Measurements from ENCODE around the gene LUC7L. TPM values are rescaled to one million over a fixed set of nuclear protein-coding genes. Genes with fewer than 3 reads are reported as not detected.

The LUC7L gene
- total and polyA plus RNA-seq, 10 of the 15 experiments (the other 5 are each of a cell fraction or from before 2014, with no cell fraction given): 2.3 to 59.6 (median 44.1) TPM

DNA sequence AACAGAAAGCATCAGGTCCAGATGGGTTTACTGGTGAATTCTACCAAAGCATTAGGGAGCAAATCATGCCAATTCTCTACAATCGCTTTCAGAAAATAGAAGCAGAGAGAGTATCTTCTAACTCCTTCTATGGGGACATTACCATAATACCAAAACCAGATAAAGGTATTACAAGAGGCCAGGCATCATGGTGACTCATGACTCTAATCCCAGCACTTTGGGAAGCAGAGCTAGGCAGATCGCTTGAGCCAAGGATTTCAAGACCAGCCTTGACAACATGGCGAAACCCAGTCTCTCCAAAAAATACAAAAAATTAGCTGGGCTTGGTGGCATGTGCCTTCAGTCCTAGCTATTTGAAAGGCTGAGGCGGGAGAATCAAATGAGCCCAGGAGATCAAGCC is 26.0 kb downstream of the LUC7L start:
- Histone ChIP-seq H3K9ac (ENCODE audit: control insufficient read depth, insufficient read depth, low read length) (no peak overlapping the region), H3K27ac (ENCODE audit: control insufficient read depth, insufficient read depth) (no peak overlapping the region), H4K20me1 (ENCODE audit: control insufficient read depth, insufficient read depth) (no peaks in the 10 kb centered on the region), H3K4me3 (no peak overlapping the region), H3K79me2 (ENCODE audit: control insufficient read depth, insufficient read depth, low read length) (no peaks in the 10 kb centered on the region), H3K9me3 (replicated peaks; ENCODE audit: control insufficient read depth, insufficient read depth, low read length) (no peaks in the 10 kb centered on the region), H3K4me2 (ENCODE audit: control insufficient read depth, insufficient read depth) (no peak overlapping the region), H3K4me1 (ENCODE audit: control insufficient read depth, insufficient read depth, low read length) (no peaks in the 10 kb centered on the region), H2AFZ (ENCODE audit: control insufficient read depth, low read depth, low read length) (no peak overlapping the region), H3K36me3 (ENCODE audit: control insufficient read depth in 2 of 2, insufficient read depth in 2 of 2, low read length in 1 of 2) (peaks cover 14 to 31% of the 10 kb centered on the region in 2 experiments), H3K27me3 (replicated peaks in 1 of 2; ENCODE audit: control insufficient read depth in 2 of 2, insufficient read depth in 2 of 2, low read length in 1 of 2) (no peaks in the 10 kb centered on the region)
- in situ Hi-C loops (cut with MboI): no loop called here
- ChIA-PET RAD21 (ENCODE audit: unreplicated experiment) (no interaction called here), SMC1A (ENCODE audit: uncharacterized antibody, unreplicated experiment) (no interaction called here), CTCF (interaction anchor here (1.0 kb wide), 1 partner anchor 97 kb away, joined by 3 read pairs; no protein-coding TSS in a partner anchor), POLR2A (interaction anchor here (1.1 kb wide), 1 partner anchor 25 kb away, joined by 3 read pairs; no protein-coding TSS in a partner anchor)
- 95% methylated on average over 4 of the region's 4 CpGs for WGBS (ENCODE audit: insufficient coverage, insufficient replicate concordance, low lambda C conversion rate, missing lambda C conversion rate)
- DNase-seq (ENCODE audit: low read depth, low spot score): no peak
- no peak for ATAC-seq
- intact Hi-C loops (cut with micrococcal nuclease; ENCODE audit: unreplicated experiment): no loop called here
- BruUV-seq (replicated peaks): no TSS peak
- TF ChIP-seq MEF2A (IDR thresholded peaks at IDR 0.05; ENCODE audit: insufficient read depth, low read depth, low read length) (no peak), NFXL1 (IDR thresholded peaks at IDR 0.05; ENCODE audit: borderline replicate concordance) (no peak), ETV6 (conservative IDR thresholded peaks at IDR 0.05 in 1 of 2, IDR thresholded peaks at IDR 0.05 in 1 of 2; ENCODE audit: borderline replicate concordance in 1 of 2, low read depth in 1 of 2) (no peak), STAT3 (IDR thresholded peaks at IDR 0.05; ENCODE audit: low read depth, low read length) (no peak)
- TF ChIP-seq, protein P1, sequence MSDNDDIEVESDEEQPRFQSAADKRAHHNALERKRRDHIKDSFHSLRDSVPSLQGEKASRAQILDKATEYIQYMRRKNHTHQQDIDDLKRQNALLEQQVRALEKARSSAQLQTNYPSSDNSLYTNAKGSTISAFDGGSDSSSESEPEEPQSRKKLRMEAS (IDR thresholded peaks at IDR 0.05; ENCODE audit: low read depth, low read length): no peak
- FAIRE-seq: no peak

DNA sequence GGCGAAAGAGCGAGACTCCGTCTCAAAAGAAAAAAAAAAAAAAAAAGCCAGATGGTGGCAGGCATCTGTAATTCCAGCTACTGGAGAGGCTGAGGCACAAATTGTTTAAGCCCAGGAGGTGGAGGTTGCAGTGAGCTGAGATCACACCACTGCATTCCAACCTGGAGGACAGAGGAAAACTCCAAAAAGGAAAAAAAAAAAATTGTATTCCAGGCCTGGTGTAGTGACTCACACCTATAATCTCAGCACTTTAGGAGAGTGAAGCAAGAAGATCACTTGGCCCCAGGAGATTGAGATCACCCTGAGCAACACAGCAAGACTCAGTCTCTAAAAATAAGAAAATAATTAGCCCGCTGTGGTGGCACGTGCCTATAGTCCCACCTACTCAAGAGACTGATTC is 28.9 kb downstream of the LUC7L start:
- Histone ChIP-seq H2AFZ (ENCODE audit: control insufficient read depth, low read depth, low read length) (no peak overlapping the region), H3K9ac (ENCODE audit: control insufficient read depth, insufficient read depth, low read length) (no peak overlapping the region), H3K27me3 (replicated peaks in 1 of 2; ENCODE audit: control insufficient read depth in 2 of 2, insufficient read depth in 2 of 2, low read length in 1 of 2) (no peaks in the 10 kb centered on the region), H3K4me3 (no peak overlapping the region), H3K4me2 (ENCODE audit: control insufficient read depth, insufficient read depth) (no peak overlapping the region), H3K4me1 (ENCODE audit: control insufficient read depth, insufficient read depth, low read length) (no peaks in the 10 kb centered on the region), H4K20me1 (ENCODE audit: control insufficient read depth, insufficient read depth) (no peaks in the 10 kb centered on the region), H3K9me3 (replicated peaks; ENCODE audit: control insufficient read depth, insufficient read depth, low read length) (no peaks in the 10 kb centered on the region), H3K27ac (ENCODE audit: control insufficient read depth, insufficient read depth) (no peak overlapping the region), H3K36me3 (ENCODE audit: control insufficient read depth in 2 of 2, insufficient read depth in 2 of 2, low read length in 1 of 2) (peaks cover 14 to 25% of the 10 kb centered on the region in 2 experiments), H3K79me2 (ENCODE audit: control insufficient read depth, insufficient read depth, low read length) (no peaks in the 10 kb centered on the region)
- DNase-seq (ENCODE audit: low read depth, low spot score): no peak
- ChIA-PET RAD21 (ENCODE audit: unreplicated experiment) (no interaction called here), POLR2A (interaction anchor here (0.5 kb wide), 1 partner anchor 137 kb away, joined by 3 read pairs; no protein-coding TSS in a partner anchor), CTCF (no interaction called here), SMC1A (ENCODE audit: uncharacterized antibody, unreplicated experiment) (interaction anchor here (0.6 kb wide), 1 partner anchor 35 kb away, joined by 3 read pairs; the partner anchor contains the start of gene FAM234A)
- FAIRE-seq: no peak
- intact Hi-C loops (cut with micrococcal nuclease; ENCODE audit: unreplicated experiment) (no loop called here), in situ Hi-C loops (cut with MboI) (no loop called here)
- BruUV-seq (replicated peaks): no TSS peak
- whole genome bisulfite sequencing (ENCODE audit: insufficient coverage, insufficient replicate concordance, low lambda C conversion rate, missing lambda C conversion rate): 85% methylated on average over 4 of the region's 5 CpGs
- no peak for ATAC-seq
- TF ChIP-seq ZNF622 (IDR thresholded peaks at IDR 0.05): no peak
- TF ChIP-seq, protein P2, sequence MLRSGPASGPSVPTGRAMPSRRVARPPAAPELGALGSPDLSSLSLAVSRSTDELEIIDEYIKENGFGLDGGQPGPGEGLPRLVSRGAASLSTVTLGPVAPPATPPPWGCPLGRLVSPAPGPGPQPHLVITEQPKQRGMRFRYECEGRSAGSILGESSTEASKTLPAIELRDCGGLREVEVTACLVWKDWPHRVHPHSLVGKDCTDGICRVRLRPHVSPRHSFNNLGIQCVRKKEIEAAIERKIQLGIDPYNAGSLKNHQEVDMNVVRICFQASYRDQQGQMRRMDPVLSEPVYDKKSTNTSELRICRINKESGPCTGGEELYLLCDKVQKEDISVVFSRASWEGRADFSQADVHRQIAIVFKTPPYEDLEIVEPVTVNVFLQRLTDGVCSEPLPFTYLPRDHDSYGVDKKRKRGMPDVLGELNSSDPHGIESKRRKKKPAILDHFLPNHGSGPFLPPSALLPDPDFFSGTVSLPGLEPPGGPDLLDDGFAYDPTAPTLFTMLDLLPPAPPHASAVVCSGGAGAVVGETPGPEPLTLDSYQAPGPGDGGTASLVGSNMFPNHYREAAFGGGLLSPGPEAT (IDR thresholded peaks at IDR 0.05; ENCODE audit: low read depth): no peak
- no peak for TF ChIP-seq IKZF2 (IDR thresholded peaks at IDR 0.05)
- TF ChIP-seq POLR2AphosphoS2 (IDR thresholded peaks at IDR 0.05; ENCODE audit: low read depth, low read length): no peak
- TF ChIP-seq EP300 (IDR thresholded peaks at IDR 0.05; ENCODE audit: borderline replicate concordance in 1 of 2, control insufficient read depth in 1 of 2, low read depth in 2 of 2, low read length in 2 of 2): no peak
- no peak for TF ChIP-seq NFYB (IDR thresholded peaks at IDR 0.05; ENCODE audit: insufficient read depth, low read depth, low read length)
- TF ChIP-seq, protein P3, sequence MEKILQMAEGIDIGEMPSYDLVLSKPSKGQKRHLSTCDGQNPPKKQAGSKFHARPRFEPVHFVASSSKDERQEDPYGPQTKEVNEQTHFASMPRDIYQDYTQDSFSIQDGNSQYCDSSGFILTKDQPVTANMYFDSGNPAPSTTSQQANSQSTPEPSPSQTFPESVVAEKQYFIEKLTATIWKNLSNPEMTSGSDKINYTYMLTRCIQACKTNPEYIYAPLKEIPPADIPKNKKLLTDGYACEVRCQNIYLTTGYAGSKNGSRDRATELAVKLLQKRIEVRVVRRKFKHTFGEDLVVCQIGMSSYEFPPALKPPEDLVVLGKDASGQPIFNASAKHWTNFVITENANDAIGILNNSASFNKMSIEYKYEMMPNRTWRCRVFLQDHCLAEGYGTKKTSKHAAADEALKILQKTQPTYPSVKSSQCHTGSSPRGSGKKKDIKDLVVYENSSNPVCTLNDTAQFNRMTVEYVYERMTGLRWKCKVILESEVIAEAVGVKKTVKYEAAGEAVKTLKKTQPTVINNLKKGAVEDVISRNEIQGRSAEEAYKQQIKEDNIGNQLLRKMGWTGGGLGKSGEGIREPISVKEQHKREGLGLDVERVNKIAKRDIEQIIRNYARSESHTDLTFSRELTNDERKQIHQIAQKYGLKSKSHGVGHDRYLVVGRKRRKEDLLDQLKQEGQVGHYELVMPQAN (conservative IDR thresholded peaks at IDR 0.05): no peak
- TF ChIP-seq KLF5 (IDR thresholded peaks at IDR 0.05; ENCODE audit: partially characterized antibody): no peak
- TF ChIP-seq JUND (IDR thresholded peaks at IDR 0.05; ENCODE audit: low read depth, low read length): no peak
